ENCODE results near the gene RBM4B.
A peak's percentile ranks its signal among the peaks of the same experiment; 100 is the strongest.
"Not testable (repeated sequence)": the region's sequence is repeated elsewhere in the genome, so short reads cannot be mapped to it uniquely, and the experiment has no call there.

RBM4B gene

DNA sequence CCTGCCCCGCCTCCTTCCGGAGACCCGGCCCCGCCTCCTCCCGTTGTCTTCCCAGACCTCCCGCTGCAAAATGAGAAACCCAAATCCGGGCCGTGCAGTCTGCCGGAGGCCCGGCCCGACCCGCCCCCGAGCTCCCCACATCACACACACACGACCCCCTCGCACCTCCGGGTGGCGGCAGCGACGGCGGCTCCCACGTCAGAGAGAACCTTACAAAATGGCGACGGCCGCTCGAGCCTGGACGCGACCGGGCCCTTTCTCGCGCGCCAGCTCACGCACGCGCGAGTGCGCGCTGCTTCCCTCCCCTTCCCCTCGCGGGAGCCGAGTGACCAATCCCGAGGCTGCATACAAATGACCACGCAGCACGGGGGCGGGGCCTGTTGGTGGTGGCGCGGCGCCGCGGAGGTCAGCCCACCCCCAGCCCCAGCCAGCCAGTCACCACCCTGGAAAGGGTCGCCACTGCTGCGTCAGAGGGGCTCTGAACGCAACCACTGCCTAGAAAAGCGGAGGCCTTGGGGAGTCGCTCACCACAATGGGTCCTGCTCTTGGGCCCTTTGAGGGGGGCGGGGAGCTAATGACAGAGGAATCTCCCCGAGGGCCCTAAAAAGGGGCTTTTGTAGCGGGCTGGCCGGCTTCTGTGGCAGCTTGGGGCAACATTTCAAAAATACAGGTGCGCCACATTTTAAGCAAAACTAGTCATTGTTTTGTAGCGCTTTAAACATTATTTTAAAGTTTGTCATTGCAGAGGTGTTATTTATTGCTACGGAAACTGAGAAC, at the start of gene RBM4B:
RBM4B (minus strand) TSS at position 289 of the 777 bp plus-strand sequence. CDS start 808 bp downstream, outside the sequence.
- no peak for TF ChIP-seq CTCF (conservative IDR thresholded peaks at IDR 0.05; ENCODE audit: low read depth, low read length)
- DNase-seq (ENCODE audit: low read depth) = peak; percentile 77
- peak within 1 kb of the TSS; percentile 77 for H3K4me3 ChIP-seq (ENCODE audit: low read length)

DNA sequence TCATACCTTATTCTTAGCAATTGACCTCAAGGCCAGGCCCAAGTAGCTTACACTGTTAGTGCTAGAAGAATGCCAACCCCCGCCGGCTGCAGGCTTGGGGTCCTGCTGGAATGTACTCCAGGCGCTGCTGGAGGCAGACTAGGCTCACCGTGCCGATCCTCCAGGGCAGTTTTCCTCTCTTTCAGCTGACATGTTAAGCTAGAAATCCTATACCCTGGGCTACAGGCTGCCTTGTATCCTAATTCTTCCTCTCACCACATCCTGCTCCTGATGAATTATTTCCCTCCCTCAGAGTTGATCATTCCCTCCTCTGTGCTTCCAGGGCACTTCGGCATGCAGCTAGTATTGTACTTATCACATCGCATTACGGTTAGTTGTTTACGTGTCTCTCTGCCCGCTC, 48.0 kb upstream of the RBM4B start:
- H3K4me3 ChIP-seq (ENCODE audit: low read length) = no peak overlapping the region
- TF ChIP-seq CTCF (conservative IDR thresholded peaks at IDR 0.05; ENCODE audit: low read depth, low read length) = no peak
- DNase-seq (ENCODE audit: low read depth) = no peak

DNA sequence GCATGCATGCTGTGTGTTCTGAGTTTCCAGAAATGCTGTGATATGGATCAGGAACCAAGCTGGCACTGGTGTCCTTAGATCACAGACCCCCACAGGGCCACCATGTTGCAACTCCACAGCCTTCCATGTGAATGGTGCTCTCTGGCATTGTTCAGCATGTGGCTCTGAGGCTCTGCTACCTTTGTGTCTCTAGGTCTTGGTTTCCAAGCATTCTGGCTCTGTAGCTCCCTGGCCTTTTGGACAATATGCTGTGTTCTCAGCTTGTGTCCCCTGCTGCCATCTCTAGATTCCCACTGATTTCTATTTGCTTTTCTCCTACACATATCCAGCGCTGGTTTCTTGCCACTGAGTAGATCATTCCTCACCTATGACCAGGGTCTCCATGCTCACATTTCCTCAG, 47.4 kb upstream of the RBM4B start:
- no peak for DNase-seq (ENCODE audit: low read depth)
- no peak for TF ChIP-seq CTCF (conservative IDR thresholded peaks at IDR 0.05; ENCODE audit: low read depth, low read length)
- H3K4me3 ChIP-seq (ENCODE audit: low read length) = no peak overlapping the region

DNA sequence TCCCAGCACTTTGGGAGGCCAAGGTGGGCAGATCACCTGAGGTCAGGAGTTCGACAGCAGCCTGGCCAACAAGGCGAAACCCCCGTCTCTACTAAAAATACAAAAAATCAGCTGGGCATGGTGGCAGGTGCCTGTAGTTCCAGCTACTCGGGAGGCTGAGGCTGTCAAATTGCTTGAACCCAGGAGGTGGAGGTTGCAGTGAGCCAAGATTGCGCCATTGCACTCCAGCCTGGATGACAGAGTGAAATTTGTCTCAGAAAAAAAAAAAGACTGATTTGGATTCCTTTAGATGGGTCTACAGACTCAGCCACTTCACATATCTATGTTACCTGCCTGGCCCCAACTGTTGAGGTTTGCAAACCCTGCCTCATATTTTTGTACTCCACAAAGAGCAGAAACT, 46.5 kb upstream of the RBM4B start:
- H3K4me3 ChIP-seq (ENCODE audit: low read length); DNase-seq (ENCODE audit: low read depth): not testable (repeated sequence)

DNA sequence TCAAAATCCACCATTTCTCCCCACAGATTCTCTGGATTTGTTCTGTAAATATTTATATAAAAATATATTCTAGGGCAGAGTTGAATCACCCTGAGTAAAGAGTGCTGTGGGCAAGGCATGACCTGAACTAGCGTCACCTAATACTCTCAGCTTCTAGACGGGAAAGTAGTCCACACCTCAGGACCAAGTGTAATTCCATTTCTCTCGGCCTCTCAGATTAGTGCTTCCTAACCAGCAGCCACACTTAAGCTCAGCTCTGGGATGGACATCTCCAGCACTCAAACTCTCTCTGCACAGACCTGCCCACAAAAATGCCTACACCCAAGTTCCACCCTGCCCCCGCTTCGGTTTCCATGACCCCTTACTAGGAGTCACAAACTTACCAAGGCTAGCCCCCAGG, 46.0 kb upstream of the RBM4B start:
- TF ChIP-seq CTCF (conservative IDR thresholded peaks at IDR 0.05; ENCODE audit: low read depth, low read length) = no peak
- DNase-seq (ENCODE audit: low read depth) = no peak
- H3K4me3 ChIP-seq (ENCODE audit: low read length) = no peak overlapping the region

GRCh38 chr11:66722745-66723651, 45.3 kb upstream of the RBM4B start:
- DNase-seq (ENCODE audit: low read depth) = no peak
- no peak overlapping the region for H3K4me3 ChIP-seq (ENCODE audit: low read length)
- no peak for TF ChIP-seq CTCF (conservative IDR thresholded peaks at IDR 0.05; ENCODE audit: low read depth, low read length)

- H3K4me3 ChIP-seq (ENCODE audit: low read length) = no peak overlapping the region
- TF ChIP-seq CTCF (conservative IDR thresholded peaks at IDR 0.05; ENCODE audit: low read depth, low read length) = no peak
Measured at GRCh38 chr11:66721939-66722338, 44.3 kb upstream of the RBM4B start.

More at GRCh38 chr11:66721939-66722338, 44.3 kb upstream of the RBM4B start:
- no peak for DNase-seq (ENCODE audit: low read depth)

Data from retinal pigment epithelial cell (primary cell).